MG63 (cell line): Measurements from ENCODE around the gene RAB25. TPM values are rescaled to one million over a fixed set of nuclear protein-coding genes. Genes with fewer than 3 reads are reported as not detected.

Experiments
- DNase-seq: peaks from one replicate; pipeline ENCODE4 v3.0.0-alpha.2; 2020
- H3K27me3 ChIP-seq: fragments of 250-450 bp; sonication (Bioruptor Pico); 2 replicates; pipeline ENCODE4 v1.5.1; 2020; ENCODE audit warnings: mild to moderate bottlenecking, moderate library complexity
- H3K36me3 ChIP-seq: fragments of 250-450 bp; sonication (Bioruptor Pico); 2 replicates; pipeline ENCODE4 v1.5.1; 2020; ENCODE audit warnings: mild to moderate bottlenecking, moderate library complexity
- H3K4me3 ChIP-seq: fragments of 250-450 bp; sonication (Bioruptor Pico); 2 replicates; pipeline ENCODE4 v1.5.1; 2020; ENCODE audit warnings: mild to moderate bottlenecking, moderate library complexity
- H3K9me3 ChIP-seq: fragments of 250-450 bp; sonication (Bioruptor Pico); 2 replicates; pipeline ENCODE4 v1.5.1; 2020; ENCODE audit warnings: mild to moderate bottlenecking, moderate library complexity
- total RNA-seq: library from RNA; depleted of rRNA; stranded (reverse); fragments of >200 nt; shearing (Covaris generic); gene quantifications from 2 replicates; pipeline ENCODE4 v1.2.3, GENCODE V29; 2014; ENCODE audit warnings: low replicate concordance

The RAB25 gene
- total RNA-seq, 1 experiment from 2014 or later = not detected

DNA sequence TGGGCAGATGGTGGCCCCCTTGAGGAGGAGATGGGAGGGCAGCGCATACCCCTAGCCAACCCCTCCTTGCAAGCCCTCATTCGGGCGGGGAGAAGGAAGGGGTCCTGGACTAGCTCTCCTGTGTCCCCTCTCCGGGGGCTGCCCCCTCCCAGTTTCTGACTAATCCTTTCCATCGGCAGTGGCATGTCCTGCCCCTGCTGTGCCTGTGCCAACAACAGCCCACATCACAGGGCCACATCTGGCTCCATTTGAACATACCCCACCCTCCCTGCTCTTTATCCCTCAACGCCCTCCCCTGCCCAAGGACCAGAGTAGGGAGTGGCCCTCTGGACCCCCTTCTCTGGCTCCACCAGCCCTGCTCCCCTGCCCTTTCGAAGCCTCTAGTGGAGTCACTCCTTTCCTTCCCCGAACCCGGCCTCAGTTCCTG lies 42.6 kb downstream of the RAB25 start:
- Histone ChIP-seq H3K27me3 (no peaks in the 10 kb centered on the region), H3K36me3 (no peaks in the 10 kb centered on the region), H3K9me3 (no peaks in the 10 kb centered on the region), H3K4me3 (peak overlapping the region; percentile 13)
- peak; percentile 88 for DNase-seq

DNA sequence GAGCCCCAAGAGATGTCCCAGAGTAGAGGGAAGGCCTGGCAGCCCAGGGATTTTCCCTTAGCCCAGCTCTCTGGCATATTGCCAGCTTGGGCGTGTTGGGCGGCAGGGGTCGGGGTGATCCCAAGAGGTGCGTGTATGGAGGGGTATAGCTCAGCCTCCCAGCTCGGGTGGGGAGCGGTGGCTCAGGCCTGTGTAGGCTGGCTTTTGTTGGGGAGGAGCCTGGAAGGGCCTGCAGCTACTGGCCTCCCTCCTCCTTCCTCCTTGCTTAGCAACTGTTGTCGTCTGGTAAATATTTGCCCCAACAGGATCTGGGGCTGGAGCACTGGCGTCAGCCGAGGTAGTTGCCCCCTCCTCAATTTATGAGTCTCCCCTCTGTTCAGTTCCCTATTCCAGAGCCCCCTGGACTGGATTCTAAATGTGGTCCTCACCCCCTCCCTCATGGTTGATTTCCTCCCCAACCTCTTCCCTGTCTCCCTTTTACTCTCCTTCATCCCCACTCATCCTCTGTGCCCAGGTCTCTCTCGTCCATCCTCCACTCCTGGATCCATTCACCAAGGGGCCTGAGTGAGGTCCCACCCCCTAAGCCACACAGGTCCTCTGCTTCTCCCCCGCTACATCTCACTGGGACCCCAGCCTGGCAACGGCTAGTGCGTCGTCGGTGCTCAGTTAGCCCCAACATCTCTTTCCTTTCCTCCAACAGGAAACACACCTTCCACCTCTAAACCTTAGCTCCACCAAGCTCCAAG lies 43.3 kb downstream of the RAB25 start:
- Histone ChIP-seq H3K9me3 (no peaks in the 10 kb centered on the region), H3K4me3 (peak overlapping the region; percentile 13), H3K27me3 (no peaks in the 10 kb centered on the region), H3K36me3 (no peaks in the 10 kb centered on the region)
- peak; percentile 98 for DNase-seq

DNA sequence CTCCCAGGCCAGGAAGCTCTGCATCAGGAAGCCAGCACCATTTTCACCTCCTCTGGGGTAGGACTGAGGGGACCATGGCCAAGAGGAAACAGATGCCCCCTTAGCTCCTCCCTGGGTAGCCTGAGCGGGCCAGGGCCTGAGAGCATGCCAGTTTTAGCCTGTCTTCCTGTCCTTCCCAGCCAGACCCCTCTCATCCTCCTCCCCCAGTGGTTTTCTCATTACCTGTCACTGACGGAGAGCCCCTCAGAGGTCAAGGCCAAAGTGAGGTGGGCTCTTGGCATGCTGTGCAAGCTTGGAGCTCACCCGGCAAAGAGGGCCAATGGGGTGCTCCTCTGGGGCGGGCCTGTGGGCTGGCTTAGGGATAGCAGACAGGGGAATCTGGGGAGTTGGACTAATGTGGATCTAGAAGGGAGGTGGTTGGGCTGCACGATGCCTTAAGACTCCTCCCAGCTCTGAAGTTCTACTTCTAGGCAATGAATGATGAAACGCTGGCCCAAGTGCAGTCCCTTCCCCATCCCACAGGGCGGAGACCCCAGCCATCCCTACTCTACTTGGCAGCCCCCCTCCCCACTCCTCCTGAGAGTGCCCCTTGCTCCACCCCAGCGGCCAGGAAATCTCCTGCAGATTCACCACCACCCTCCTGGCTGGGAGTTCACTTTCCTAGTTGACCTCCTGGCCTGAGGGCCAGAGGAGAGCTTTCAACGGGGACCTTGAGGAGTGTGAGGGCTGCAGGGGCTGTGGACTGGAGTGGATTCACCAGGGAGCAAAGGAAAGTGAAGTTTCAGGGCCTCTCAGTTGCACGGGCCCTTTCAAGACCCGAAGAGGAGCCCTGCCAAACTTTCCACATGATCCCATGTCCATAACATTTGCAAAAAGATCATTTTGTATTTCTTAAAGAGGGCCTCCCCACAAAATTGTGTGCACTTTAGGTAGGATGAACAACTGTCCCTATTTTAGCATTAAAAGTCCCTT lies 44.2 kb downstream of the RAB25 start:
- DNase-seq = peak; percentile 84
- Histone ChIP-seq H3K36me3 (no peaks in the 10 kb centered on the region), H3K9me3 (no peaks in the 10 kb centered on the region), H3K27me3 (no peaks in the 10 kb centered on the region), H3K4me3 (peak overlapping the region; percentile 33; the same call in 1 of the 2 replicates)

DNA sequence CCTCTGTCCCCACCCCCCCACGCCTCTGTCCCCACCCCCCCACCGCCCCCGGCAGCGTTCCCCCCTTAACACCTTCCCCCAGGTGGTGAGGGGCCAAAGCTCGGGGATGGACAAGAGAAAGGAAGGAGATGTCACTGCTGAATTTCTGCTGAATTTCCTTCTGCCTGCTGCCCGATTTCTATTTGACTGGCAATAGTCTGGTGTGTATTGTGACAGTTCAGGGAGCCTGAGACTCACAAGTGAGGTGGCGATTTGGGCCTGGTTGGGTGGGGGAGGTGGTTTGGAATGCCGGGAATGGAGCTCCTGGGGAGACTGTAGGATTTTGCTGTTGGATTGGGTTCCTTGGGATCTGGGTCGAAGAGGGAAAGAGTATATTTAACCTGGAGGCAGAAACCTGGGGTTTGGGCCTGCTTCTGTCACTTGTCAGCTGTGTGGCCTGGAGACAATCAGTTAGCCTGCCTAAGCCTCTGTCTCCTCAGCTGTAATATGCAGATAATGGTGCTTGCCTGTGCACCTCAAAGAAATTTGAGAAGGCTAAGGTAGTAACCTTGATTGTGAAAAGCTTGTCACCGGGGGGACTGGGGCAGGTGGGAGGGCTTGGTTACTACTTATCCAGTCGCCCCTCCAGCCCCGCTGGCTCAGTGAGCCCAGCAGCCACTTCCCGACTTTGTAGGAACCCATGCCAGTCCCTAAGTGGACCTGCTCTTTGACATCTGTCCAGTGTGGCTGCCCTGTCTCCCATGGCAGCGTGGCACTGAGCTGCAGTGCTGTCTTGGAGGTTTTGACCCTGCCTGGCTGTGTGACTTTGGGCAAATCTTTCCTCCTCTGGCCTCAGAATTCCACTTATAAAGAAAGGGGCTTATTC lies 45.9 kb downstream of the RAB25 start:
- Histone ChIP-seq H3K36me3 (no peaks in the 10 kb centered on the region), H3K27me3 (no peaks in the 10 kb centered on the region), H3K9me3 (no peaks in the 10 kb centered on the region), H3K4me3 (peak overlapping the region; percentile 21)
- DNase-seq = peak; percentile 50

DNA sequence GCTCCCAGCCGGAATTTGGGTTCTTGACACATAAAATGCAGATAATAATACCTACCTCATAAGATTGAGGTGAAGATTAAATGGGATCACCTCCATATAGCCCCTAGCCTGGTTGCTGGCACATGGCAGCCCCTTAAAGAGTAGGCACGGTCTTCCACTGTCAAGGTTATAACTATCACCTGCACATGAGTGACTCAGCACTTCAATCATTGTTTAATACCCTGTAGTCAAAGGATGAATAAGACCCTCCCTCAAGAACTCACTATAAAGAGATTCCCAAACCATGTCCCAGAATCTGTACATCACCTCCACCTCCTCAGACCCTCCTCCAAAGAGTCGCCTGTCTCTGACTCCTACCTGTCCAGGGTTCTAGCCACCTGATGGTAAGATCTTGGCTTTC lies 47.1 kb downstream of the RAB25 start:
- DNase-seq = no peak
- H3K36me3 ChIP-seq = no peaks in the 10 kb centered on the region
- H3K4me3 ChIP-seq = no peak overlapping the region
- no peaks in the 10 kb centered on the region for H3K9me3 ChIP-seq
- no peaks in the 10 kb centered on the region for H3K27me3 ChIP-seq

DNA sequence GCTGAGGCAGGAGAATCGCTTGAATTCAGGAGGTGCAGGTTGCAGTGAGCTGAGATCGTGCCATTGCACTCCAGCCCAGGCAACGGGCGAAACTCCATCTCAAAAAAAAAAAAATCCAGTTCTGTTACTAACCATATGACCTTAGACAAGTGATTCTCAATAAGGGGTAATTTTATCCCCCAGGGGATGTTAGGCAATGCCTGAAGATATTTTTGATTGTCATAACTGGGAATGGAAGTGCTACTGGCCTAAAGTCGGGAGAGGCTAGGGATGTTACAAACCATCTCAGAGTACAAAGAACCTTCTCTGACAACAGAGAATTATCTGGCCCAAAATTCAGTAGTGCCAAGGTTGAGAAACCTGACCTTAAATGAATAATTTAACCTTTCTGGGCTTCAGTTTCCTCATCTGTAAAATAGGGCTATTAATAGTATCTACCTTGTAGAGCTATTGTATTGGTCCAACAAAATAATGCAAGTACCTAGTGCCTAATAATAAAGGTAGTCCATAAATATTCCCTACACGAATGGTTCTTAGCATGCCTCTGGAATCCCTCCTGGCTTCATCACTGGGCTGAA lies 47.8 kb downstream of the RAB25 start:
- H3K9me3 ChIP-seq = no peaks in the 10 kb centered on the region
- H3K4me3 ChIP-seq = no peak overlapping the region
- DNase-seq = no peak
- no peaks in the 10 kb centered on the region for H3K36me3 ChIP-seq
- H3K27me3 ChIP-seq = no peaks in the 10 kb centered on the region

DNA sequence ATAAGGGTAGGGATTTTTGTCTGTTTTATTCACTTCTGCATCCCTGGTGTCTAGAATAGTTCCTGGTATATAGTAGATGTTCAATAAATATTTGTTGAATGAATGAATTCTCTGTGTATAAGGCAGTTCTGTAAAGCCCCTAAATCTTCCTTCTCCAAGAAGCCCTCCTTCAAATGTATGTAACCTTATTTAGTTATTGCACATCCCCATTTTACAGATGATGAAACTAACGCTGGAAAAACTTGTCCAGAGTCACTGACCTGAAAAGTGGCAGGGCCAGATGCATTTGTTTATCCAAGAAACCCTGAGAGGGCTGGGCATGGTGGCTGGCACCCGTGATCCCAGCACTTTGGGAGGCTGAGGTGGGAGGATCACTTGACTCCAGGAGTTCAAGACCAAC lies 49.3 kb downstream of the RAB25 start:
- no peak for DNase-seq
- H3K36me3 ChIP-seq = peaks cover 6% of the 10 kb centered on the region
- H3K9me3 ChIP-seq = no peaks in the 10 kb centered on the region
- no peak overlapping the region for H3K4me3 ChIP-seq
- no peaks in the 10 kb centered on the region for H3K27me3 ChIP-seq

DNA sequence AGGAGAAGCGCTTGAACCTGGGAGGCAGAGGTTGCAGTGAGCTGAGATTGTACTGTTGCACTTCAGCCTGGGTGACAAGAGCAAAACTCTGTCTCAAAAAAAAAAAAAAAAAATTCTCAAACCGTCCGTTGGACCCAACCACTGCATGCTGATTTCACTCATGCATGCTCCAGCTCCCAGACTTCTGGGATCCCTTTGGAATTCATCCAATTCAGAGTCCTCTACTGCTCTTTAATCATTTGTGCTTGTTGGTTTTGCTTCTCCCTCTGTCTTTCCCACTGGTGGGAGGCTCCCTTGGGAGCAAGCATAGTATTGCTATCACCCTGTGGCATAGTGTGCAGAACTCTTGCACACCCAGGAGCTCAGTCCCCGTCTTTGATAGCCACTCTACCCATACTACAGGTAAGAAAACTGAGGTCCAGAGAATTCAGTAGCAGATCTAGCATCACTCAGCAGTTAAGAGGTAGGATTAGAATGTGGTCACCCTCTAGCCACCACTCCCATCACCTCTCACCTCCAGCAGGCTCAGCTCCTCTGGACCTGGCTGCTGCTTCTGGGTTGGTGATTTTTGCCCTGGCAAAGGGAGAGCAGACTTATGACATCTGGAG lies 50.5 kb downstream of the RAB25 start:
- Histone ChIP-seq H3K4me3 (no peak overlapping the region), H3K9me3 (peaks cover 2% of the 10 kb centered on the region; the same call in 1 of the 2 replicates), H3K36me3 (peaks cover 17% of the 10 kb centered on the region), H3K27me3 (no peaks in the 10 kb centered on the region)
- DNase-seq = no peak

DNA sequence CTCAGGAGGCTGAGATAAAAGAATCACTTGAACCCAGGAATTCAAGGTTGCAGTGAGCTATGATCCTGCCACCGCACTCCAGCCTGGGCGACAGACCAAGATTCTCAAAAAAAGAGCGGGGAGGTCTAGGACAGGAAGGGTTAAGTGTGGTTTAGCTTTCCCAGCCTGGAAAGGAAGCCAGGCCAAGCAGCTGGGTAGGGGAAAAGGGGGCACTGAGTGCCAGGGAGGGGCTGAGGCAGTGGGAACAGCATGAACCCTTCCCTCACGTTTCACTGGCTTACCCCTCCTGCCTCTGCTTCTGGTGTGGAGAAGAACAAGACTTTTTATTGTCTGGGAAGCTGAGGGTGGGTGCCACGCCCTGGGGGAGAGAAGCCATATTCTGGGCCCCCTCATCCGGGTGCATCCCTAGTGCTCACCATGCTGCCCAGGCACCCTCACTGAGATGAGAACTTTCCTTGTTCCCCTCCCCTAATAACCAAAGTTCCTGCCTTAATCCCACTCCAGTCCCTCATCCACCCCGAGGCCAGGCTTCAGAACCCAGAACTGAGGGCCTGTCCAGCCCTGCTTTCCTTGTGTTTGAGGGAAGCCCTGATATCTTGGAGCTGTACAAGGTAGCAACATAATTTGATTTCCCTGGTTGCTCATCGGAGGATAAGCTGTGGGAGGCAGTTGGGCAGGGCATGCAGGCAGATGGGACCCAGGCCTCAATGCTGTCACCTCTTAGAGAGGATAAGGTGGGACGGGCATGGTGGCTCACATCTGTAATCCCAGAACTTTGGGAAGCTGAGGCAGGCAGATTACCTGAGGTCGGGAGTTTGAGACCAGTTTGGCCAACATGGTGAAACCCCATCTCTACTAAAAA lies 51.5 kb downstream of the RAB25 start:
- Histone ChIP-seq H3K9me3 (peaks cover 2% of the 10 kb centered on the region; the same call in 1 of the 2 replicates), H3K36me3 (peaks cover 27% of the 10 kb centered on the region), H3K4me3 (no peak overlapping the region), H3K27me3 (no peaks in the 10 kb centered on the region)
- no peak for DNase-seq

DNA sequence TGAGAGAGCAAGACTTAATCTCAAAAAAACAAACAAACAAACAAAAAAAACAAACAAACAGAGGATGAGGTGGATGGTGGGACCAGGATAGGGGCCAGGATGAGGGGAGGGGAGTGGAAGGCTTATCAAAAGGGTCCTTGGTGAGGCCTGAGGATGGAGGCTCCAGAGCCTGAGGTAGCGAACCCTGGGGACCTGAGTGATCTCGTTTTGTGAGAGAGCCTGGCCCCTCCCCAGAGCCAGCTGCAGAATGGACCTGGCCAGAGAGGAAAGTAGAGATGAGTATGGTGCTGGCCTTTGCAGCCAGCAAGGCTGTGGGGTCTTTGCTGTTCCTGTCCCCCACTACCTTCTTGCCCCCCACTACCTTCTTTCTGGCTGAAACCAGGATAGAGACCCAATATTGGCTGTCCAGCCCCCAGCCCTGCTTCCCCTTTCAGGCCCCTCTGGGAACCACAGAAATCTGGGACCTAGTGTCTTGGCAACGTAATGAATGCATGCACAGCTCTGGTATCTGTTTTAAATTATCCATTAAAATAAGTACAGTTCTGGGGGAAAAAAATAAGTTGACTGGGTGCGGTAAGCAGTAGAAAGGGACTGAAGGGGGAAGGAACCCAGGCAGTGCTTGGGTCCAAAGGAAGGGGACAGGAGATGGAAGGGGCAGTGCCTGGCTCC lies 52.5 kb downstream of the RAB25 start:
- H3K4me3 ChIP-seq = peak overlapping the region; percentile 96
- peaks cover 36% of the 10 kb centered on the region for H3K36me3 ChIP-seq
- DNase-seq = peak; percentile 40
- H3K9me3 ChIP-seq = peaks cover 2% of the 10 kb centered on the region; the same call in 1 of the 2 replicates
- H3K27me3 ChIP-seq = no peaks in the 10 kb centered on the region

DNA sequence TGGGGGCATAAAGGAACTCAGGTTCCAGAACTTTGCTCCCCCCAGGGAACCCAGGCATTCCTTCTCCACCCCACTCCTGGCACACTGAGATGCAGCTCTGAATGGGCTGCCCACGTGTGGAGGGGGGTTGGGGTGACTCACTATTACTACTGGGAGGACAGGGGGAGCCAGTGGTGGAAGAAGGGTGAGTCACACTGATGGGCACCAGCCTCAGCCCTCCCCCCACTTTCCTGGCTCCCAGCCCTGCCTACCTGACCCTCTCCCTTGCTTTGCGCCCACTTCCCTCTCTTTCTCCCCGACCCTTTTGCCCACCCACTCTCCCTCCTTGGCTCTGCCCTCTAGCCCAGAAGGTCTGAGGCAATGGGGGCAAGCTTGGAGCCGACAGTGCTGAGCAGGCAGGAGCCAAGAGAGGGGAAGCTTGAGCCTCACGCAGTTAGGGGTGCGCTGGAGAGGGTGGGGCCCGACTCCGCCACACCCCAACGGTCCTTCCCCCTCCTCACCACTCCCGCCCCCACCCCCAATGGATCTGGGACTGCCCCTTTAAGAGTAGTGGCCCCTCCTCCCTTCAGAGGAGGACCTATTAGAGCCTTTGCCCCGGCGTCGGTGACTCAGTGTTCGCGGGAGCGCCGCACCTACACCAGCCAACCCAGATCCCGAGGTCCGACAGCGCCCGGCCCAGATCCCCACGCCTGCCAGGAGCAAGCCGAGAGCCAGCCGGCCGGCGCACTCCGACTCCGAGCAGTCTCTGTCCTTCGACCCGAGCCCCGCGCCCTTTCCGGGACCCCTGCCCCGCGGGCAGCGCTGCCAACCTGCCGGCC lies 53.4 kb downstream of the RAB25 start, which contains the start of gene LMNA:
TSS of gene LMNA (plus strand) at position 611 of the 818 bp plus-strand sequence. CDS start 208 bp downstream, outside the sequence.
- H3K36me3 ChIP-seq = peaks cover 44% of the 10 kb centered on the region
- no peaks in the 10 kb centered on the region for H3K27me3 ChIP-seq
- peaks cover 2% of the 10 kb centered on the region; the same call in 1 of the 2 replicates for H3K9me3 ChIP-seq
- peak within 1 kb of the TSS; percentile 96 for H3K4me3 ChIP-seq
- DNase-seq = peak; percentile 99

DNA sequence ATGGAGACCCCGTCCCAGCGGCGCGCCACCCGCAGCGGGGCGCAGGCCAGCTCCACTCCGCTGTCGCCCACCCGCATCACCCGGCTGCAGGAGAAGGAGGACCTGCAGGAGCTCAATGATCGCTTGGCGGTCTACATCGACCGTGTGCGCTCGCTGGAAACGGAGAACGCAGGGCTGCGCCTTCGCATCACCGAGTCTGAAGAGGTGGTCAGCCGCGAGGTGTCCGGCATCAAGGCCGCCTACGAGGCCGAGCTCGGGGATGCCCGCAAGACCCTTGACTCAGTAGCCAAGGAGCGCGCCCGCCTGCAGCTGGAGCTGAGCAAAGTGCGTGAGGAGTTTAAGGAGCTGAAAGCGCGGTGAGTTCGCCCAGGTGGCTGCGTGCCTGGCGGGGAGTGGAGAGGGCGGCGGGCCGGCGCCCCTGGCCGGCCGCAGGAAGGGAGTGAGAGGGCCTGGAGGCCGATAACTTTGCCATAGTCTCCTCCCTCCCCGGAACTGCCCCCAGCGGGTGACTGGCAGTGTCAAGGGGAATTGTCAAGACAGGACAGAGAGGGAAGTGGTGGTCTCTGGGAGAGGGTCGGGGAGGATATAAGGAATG lies 54.1 kb downstream of the RAB25 start:
- Histone ChIP-seq H3K27me3 (no peaks in the 10 kb centered on the region), H3K36me3 (peaks cover 49% of the 10 kb centered on the region), H3K4me3 (peak overlapping the region; percentile 96), H3K9me3 (peaks cover 2% of the 10 kb centered on the region; the same call in 1 of the 2 replicates)
- peak; percentile 57 for DNase-seq
